OCI-LY7 (cell line): Measurements from ENCODE around the gene GBF1.

Experiments used
- CTCF ChIP-seq: fragments of 200-600 bp; sonication (generic); conservative IDR thresholded peaks from 2 replicates; pipeline ENCODE4 v1.5.1; 2014; ENCODE audit warnings: mild to moderate bottlenecking, antibody characterized with exemption, low read length, moderate library complexity, mixed read lengths
- EZH2phosphoT487 ChIP-seq: fragments of 200-600 bp; sonication (generic); IDR thresholded peaks from 2 replicates; pipeline ENCODE4 v1.6.1; 2018; ENCODE audit warnings: low read depth, borderline replicate concordance, mild to moderate bottlenecking, mixed run types, antibody characterized with exemption, low read length, moderate library complexity, mixed read lengths

DNA sequence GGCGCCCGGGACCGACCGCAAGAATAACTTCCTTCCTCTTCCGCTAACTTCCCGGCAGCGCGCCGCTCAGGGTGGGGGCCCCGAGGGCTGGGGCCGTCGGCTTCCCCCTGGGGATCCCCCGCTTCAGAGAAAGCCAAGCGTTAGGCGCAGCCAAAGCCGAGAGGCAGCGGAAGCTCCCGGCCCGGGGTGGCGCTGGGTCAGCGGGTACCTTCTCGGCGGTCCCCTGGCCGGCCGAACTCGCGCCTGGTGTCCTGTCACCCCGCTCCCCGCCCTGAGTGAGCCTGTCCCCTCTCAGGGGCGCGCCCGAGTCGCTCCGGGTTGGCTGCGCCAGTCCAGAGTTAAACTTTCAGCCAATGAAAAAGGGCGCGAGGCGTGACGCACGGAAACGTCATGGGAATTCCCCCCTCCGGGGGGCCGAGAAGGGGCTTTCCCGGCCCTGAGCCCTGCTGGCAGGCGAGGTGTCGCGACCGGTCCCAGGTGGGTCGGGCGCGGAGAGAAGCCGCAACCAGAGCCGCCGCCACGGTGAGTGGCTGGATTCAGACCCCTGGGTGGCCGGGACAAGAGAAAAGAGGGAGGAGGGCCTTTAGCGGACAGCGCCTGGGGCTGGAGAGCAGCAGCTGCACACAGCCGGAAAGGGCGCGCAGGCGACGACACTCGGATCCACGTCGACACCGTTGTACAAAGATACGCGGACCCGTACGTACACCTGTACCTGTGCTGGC lies 148.9 kb downstream of the GBF1 start:
- TF ChIP-seq CTCF = peak; percentile 95
- no peak for TF ChIP-seq EZH2phosphoT487
